ENCODE data around the gene DHX30.

The DHX30 gene

DNA sequence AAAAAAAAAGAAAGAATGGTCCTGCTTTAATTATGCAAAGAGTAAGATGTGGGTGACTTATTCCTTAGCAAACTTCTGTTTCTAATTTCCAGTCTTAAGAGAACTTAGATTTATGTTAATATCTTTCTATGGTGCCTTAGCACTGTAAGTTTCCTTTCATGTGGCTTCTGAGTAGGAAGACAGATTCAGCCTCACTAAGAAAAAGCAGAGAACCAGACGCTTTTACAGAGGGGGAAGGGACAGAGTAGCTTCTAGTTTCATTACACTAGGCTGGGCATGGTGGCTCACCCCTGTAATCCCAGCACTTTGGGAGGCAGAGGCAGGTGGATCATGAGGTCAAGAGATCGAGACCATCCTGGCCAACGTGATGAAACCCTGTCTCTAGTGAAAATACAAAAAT lies 95.0 kb downstream of the DHX30 start:
- no peak overlapping the region for H3K27ac ChIP-seq (ENCODE audit: extremely low read depth, low read depth, low read length)
- no peaks in the 10 kb centered on the region for H3K4me1 ChIP-seq (ENCODE audit: control insufficient read depth, insufficient read depth, low read length)
- no peak overlapping the region for H3K4me3 ChIP-seq (ENCODE audit: low read depth, low read length)
- POLR2A ChIA-PET = no interaction called here
- H3K9me3 ChIP-seq (ENCODE audit: control insufficient read depth, insufficient read depth, low read depth, low read length) = no peaks in the 10 kb centered on the region
- no peak for TF ChIP-seq ZBTB48 (tag by site-specific recombination; IDR thresholded peaks at IDR 0.05)
- TF ChIP-seq, protein P1, sequence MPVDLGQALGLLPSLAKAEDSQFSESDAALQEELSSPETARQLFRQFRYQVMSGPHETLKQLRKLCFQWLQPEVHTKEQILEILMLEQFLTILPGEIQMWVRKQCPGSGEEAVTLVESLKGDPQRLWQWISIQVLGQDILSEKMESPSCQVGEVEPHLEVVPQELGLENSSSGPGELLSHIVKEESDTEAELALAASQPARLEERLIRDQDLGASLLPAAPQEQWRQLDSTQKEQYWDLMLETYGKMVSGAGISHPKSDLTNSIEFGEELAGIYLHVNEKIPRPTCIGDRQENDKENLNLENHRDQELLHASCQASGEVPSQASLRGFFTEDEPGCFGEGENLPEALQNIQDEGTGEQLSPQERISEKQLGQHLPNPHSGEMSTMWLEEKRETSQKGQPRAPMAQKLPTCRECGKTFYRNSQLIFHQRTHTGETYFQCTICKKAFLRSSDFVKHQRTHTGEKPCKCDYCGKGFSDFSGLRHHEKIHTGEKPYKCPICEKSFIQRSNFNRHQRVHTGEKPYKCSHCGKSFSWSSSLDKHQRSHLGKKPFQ (tag by site-specific recombination; IDR thresholded peaks at IDR 0.05) = no peak
- CTCF ChIA-PET = no interaction called here
- H3K36me3 ChIP-seq (ENCODE audit: control insufficient read depth in 2 of 2, insufficient read depth in 1 of 2, low read length in 2 of 2) = peaks cover 0 to 4% of the 10 kb centered on the region in 2 experiments; a peak in 1 of 3 replicates

DNA sequence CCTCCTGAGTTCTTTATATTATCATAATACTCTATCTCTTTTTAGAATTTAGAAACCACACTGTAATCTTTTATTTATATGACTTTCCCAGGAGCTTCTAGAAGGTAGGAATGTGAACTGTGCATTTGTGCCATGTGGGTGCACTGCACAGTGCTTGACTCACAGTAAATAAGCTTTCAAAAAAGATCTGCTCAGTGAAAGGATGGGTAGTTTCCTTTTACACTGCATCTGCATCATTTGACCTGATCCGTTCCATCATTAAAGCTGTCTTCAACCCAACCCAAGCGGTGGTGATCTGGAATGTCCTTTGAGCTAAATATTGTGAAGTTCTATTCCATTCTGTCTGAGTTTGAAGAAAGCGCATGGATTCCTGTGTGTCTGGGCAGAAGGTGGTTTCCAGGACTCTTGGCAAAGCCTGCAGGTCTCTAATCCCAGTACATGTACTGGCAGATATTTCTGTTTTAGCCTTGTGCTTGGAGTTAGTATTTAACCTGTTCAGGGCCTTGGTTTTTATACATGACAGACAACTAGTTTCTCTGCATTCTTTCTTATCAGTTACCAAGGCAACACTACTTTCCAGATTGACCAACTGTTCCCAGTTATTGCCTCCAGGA lies 96.7 kb downstream of the DHX30 start:
- H3K36me3 ChIP-seq (ENCODE audit: control insufficient read depth in 2 of 2, insufficient read depth in 1 of 2, low read length in 2 of 2) = no peaks in the 10 kb centered on the region
- no peaks in the 10 kb centered on the region for H3K9me3 ChIP-seq (ENCODE audit: control insufficient read depth, insufficient read depth, low read depth, low read length)
- TF ChIP-seq, protein P2, sequence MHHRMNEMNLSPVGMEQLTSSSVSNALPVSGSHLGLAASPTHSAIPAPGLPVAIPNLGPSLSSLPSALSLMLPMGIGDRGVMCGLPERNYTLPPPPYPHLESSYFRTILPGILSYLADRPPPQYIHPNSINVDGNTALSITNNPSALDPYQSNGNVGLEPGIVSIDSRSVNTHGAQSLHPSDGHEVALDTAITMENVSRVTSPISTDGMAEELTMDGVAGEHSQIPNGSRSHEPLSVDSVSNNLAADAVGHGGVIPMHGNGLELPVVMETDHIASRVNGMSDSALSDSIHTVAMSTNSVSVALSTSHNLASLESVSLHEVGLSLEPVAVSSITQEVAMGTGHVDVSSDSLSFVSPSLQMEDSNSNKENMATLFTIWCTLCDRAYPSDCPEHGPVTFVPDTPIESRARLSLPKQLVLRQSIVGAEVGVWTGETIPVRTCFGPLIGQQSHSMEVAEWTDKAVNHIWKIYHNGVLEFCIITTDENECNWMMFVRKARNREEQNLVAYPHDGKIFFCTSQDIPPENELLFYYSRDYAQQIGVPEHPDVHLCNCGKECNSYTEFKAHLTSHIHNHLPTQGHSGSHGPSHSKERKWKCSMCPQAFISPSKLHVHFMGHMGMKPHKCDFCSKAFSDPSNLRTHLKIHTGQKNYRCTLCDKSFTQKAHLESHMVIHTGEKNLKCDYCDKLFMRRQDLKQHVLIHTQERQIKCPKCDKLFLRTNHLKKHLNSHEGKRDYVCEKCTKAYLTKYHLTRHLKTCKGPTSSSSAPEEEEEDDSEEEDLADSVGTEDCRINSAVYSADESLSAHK (tag by site-specific recombination; IDR thresholded peaks at IDR 0.05) = 0 out of 2 replicates have a peak, but pooled peaks have one; percentile 14
- no peak for TF ChIP-seq ZNF776 (tag by site-specific recombination; IDR thresholded peaks at IDR 0.05; ENCODE audit: borderline replicate concordance)
- no peaks in the 10 kb centered on the region for H3K4me1 ChIP-seq (ENCODE audit: control insufficient read depth, insufficient read depth, low read length)
- no peak overlapping the region for H3K27ac ChIP-seq (ENCODE audit: extremely low read depth, low read depth, low read length)
- POLR2A ChIA-PET = no interaction called here
- no peak overlapping the region for H3K4me3 ChIP-seq (ENCODE audit: low read depth, low read length)
- CTCF ChIA-PET = no interaction called here
